Neutrophil (primary cell): ENCODE measurements around the gene NXPH2.

ENCODE experiments used
- H3K27ac ChIP-seq: fragments of 200-600 bp; sonication (generic); 2 replicates; pipeline ENCODE4 v1.5.1; 2016; ENCODE audit warnings: mild to moderate bottlenecking, moderate library complexity
- H3K27me3 ChIP-seq: fragments of 200-600 bp; sonication (generic); 2 replicates; pipeline ENCODE4 v1.6.0; 2016; ENCODE audit warnings: mild to moderate bottlenecking
- H3K36me3 ChIP-seq: fragments of 200-600 bp; sonication (generic); 2 replicates; pipeline ENCODE4 v1.5.1; 2017
- H3K4me1 ChIP-seq, 2 experiments: fragments of 200-600 bp in 1 of 2; sonication (generic) in 1 of 2; 1 replicate in 1 of 2; 2 replicates in 1 of 2; pipeline versions ENCODE4 v1.5.1 to v1.6.1; 2013 to 2016; ENCODE audit warnings: low read depth in 1 of 2, low read length in 1 of 2, mild to moderate bottlenecking in 1 of 2, moderate library complexity in 1 of 2; ENCODE audit not compliant: control insufficient read depth in 1 of 2, insufficient read depth in 1 of 2
- H3K4me3 ChIP-seq, 2 experiments: fragments of 200-600 bp in 1 of 2; sonication (generic) in 1 of 2; 1 replicate in 1 of 2; 2 replicates in 1 of 2; pipeline ENCODE4 v1.5.1; 2013 to 2016; ENCODE audit warnings: low read depth in 1 of 2, low read length in 1 of 2, mild to moderate bottlenecking in 1 of 2, moderate library complexity in 1 of 2
- H3K9me3 ChIP-seq: fragments of 200-600 bp; sonication (generic); 2 replicates; pipeline ENCODE4 v1.5.1; 2016
- TF ChIP-seq, protein P1 (sequence below): fragments of 200-600 bp; sonication (generic); IDR thresholded peaks from 2 replicates; pipeline ENCODE4 v1.5.1; 2016; ENCODE audit warnings: antibody characterized with exemption

NXPH2 gene

DNA sequence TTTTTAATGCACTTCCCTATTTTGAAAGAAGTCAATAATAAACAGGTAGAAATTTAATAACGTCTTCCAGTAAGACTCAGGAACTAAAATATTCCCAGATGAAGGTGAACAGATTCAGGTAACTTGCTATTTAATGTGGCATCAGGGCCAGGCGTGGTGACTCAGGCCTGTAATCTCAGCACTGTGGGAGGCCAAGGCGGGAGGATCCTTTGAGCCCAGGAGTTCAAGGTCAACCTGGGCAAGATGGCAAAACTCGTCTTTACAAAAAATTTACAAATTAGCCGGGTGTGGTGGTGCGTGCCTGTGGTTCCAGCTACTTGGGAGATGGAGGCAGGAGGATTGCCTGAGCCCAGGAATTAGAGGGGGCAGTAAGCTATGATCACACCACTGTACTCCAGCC is 81.8 kb downstream of the NXPH2 start:
- TF ChIP-seq, protein P1, sequence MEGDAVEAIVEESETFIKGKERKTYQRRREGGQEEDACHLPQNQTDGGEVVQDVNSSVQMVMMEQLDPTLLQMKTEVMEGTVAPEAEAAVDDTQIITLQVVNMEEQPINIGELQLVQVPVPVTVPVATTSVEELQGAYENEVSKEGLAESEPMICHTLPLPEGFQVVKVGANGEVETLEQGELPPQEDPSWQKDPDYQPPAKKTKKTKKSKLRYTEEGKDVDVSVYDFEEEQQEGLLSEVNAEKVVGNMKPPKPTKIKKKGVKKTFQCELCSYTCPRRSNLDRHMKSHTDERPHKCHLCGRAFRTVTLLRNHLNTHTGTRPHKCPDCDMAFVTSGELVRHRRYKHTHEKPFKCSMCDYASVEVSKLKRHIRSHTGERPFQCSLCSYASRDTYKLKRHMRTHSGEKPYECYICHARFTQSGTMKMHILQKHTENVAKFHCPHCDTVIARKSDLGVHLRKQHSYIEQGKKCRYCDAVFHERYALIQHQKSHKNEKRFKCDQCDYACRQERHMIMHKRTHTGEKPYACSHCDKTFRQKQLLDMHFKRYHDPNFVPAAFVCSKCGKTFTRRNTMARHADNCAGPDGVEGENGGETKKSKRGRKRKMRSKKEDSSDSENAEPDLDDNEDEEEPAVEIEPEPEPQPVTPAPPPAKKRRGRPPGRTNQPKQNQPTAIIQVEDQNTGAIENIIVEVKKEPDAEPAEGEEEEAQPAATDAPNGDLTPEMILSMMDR: no peak
- Histone ChIP-seq H3K27ac (no peak overlapping the region), H3K4me1 (no peaks in the 10 kb centered on the region), H3K27me3 (no peaks in the 10 kb centered on the region), H3K36me3 (no peaks in the 10 kb centered on the region), H3K4me3 (no peak overlapping the region), H3K9me3 (no peaks in the 10 kb centered on the region)

DNA sequence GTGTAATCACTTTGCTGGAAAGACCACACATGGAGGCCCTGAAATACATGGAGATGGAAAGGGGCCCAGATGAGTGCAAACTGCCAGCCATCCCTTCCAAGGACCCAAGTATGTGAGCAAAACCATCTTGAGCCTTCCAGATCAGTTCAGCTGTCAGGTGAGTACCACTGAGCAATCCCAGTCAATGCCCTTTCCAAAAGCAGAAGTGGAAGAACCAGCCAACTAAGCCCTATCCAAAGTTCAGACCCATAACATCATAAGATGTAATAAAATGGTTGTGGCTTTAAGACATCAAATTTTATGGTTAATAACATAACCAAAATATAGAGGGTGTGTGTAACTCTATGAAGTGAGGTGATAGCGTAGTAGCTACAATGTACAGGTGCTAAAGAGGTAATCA is 88.5 kb downstream of the NXPH2 start:
- Histone ChIP-seq H3K9me3 (no peaks in the 10 kb centered on the region), H3K27ac (no peak overlapping the region), H3K27me3 (no peaks in the 10 kb centered on the region), H3K4me3 (no peak overlapping the region), H3K4me1 (no peaks in the 10 kb centered on the region), H3K36me3 (no peaks in the 10 kb centered on the region)
- TF ChIP-seq, protein P1: no peak

DNA sequence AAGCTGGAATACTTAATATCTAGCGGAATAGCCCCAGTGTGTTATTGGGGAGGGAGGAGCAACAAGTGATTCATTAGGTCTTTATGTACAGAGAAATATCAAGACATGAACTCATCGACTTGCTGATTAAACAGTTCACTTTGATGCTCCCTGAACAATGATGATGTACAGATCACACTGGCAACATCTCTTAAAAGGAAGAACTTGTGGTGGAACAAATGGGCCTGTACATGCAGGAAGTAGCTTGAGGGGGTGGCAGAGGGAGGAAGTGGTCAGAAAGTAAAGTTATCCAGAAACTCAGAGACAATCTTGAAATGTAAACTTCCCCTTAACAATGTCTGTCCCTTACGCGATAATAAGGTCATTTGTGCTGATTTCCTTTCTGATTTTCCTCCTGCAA is 90.5 kb downstream of the NXPH2 start:
- TF ChIP-seq, protein P1: no peak
- Histone ChIP-seq H3K36me3 (no peaks in the 10 kb centered on the region), H3K27me3 (no peaks in the 10 kb centered on the region), H3K4me1 (no peaks in the 10 kb centered on the region), H3K4me3 (no peak overlapping the region), H3K9me3 (no peaks in the 10 kb centered on the region), H3K27ac (no peak overlapping the region)

DNA sequence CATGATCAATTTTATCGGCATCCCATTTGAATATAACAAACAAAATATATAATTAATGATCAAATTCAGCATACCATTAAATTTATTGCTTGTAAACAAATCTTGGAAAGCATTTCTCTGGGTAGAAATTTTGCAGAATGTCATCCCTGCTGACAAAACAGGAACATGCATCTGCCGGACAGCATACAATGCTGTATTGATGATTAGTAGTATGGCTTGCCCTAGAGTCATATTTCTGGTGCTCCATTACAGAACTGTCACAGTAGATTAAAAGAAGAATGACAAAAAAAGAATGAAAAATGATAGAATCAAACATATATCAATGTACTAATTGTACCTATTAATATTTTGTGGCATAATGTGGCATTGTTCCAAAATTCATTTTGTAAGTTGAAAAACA is 98.0 kb downstream of the NXPH2 start:
- no peak overlapping the region for H3K27ac ChIP-seq
- H3K27me3 ChIP-seq: no peaks in the 10 kb centered on the region
- TF ChIP-seq, protein P1: no peak
- no peaks in the 10 kb centered on the region for H3K4me1 ChIP-seq
- H3K9me3 ChIP-seq: no peaks in the 10 kb centered on the region
- H3K36me3 ChIP-seq: no peaks in the 10 kb centered on the region
- no peak overlapping the region for H3K4me3 ChIP-seq

DNA sequence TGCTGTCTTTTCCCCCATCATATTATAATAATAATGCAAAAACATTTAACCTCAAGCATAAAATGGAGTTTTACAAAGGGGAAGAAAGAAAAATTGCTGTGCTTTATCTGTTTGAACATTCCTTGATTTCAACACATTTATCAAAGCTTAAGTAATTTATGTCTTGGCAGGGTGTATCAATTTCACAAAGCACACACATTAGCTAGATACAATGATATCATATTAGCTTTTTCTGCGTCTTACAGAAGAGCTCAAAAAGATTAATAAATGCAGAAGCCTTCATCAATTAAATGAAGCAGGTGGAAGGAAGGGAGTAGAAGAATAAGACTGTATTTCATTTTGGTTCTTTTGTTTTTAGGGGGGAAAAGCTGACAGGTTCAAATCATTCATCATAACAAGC is 103.0 kb downstream of the NXPH2 start:
- Histone ChIP-seq H3K36me3 (no peaks in the 10 kb centered on the region), H3K4me1 (no peaks in the 10 kb centered on the region), H3K4me3 (no peak overlapping the region), H3K9me3 (no peaks in the 10 kb centered on the region), H3K27ac (no peak overlapping the region), H3K27me3 (no peaks in the 10 kb centered on the region)
- TF ChIP-seq, protein P1: no peak

DNA sequence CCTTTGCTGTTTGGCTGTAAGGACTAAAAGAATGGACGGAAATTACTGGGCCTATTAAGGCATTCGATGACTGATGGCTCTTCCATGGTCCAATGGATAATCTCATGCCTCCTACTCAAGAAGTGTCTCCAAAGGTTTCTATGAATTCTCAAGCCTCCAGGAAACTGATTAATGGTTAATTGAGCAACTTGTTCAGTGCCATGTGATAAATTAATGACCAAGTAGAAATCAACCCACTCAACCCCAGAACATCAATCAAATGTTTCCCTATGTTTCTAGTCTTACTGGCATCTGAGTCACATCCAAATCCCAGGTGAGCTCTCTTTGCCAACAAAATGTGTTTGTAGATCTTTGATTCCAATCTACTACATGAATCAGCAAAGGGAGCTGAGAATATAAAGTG is 103.6 kb downstream of the NXPH2 start:
- Histone ChIP-seq H3K27me3 (no peaks in the 10 kb centered on the region), H3K9me3 (no peaks in the 10 kb centered on the region), H3K4me1 (no peaks in the 10 kb centered on the region), H3K36me3 (no peaks in the 10 kb centered on the region), H3K27ac (no peak overlapping the region), H3K4me3 (no peak overlapping the region)
- TF ChIP-seq, protein P1: no peak
